Erythroblast (primary cell): ENCODE measurements around the gene SLC7A14.

Experiments
- GATA1 ChIP-seq: IDR thresholded peaks from 2 replicates; pipeline ENCODE4 v1.6.1; 2011; ENCODE audit warnings: low read depth, mild to moderate bottlenecking, control low read depth, low read length, moderate library complexity
- POLR2A ChIP-seq: IDR thresholded peaks from 2 replicates; pipeline ENCODE4 v1.6.1; 2011; ENCODE audit warnings: mild to moderate bottlenecking, low read length

GRCh38 chr3:170558427-170558826, 27.4 kb downstream of the SLC7A14 start:
- TF ChIP-seq POLR2A (no peak), GATA1 (no peak)
